HL-60/S4 (cell line): Measurements from ENCODE around the gene PPP1R14D.

Experiments used
- in situ Hi-C: fragments of 300-500 bp; cut with MboI; formaldehyde crosslinking; loops from 2 replicates; pipeline ENCODE4 v1.14.3; 2022; ENCODE audit warnings: low sequenced_read_pairs

PPP1R14D gene

DNA sequence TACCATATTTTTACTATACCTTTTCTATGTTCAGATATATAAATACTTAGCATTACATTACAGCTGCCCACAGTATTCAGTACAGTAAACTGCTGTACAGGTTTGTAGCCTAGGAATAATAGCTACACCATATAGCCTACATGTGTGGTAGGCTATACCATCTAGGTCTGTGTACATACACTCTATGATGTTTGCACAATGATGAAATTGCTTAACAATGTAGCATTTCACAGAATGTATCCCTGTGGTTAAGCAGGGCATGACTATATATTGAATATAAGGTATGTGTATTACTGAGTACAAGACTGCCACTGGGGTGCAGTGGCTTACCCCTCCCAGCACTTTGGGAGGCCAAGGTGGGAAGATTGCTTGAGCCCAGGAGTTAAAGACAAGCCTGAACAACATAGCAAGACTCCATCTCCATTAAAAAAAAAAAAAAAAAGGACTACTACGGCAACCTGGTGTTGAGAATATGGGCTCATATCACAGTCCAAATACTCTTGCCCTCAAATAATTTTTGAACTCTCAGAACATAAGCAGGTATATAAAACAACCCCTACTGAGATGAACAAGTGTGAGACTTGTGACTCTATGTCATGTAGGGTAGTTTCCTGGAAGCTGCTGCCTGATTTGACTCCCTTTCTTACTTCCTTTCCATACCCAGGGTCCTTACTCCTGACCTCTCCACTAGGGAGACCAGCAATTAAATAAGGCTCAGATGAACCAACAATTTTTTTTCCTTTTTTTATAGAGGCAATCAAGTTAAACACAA is 4.8 kb downstream of the PPP1R14D start:
- in situ Hi-C loops = no loop called here

DNA sequence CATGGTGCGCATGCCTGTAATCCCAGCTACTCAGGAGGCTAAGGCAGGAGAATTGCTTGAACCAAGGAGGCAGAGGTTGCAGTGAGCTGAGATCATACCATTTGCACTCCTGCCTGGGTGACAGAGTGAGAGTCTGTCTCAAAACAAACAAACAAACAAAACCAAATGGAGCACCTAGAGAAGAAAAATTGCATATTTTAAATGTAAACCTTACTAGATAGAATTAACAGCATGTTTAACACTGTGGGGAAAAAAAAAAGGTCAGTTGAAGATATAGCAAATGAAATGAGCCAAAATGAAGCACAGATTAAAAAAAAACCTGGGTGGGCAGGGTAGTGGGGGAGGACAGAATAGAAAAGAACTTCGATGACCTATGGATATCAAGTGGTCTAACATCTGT is 7.3 kb downstream of the PPP1R14D start:
- in situ Hi-C loops = no loop called here

DNA sequence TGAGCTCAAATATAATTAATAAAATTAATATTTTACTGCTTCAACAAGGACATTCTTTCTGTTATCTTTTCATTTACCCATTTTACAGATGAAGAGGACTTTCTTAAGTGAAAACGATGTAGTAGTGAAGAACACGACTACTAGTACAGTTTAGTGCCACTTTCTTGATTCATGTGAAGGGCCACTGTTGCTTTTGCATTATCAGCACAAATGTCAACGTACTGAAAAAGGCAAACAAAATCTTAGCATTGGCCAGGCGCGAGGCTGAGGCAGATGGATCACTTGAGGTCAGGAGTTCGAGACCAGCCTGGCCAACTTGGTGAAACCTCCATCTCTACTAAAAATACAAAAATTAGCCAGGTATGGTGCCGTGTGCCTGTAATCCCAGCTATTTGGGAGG is 9.5 kb downstream of the PPP1R14D start:
- in situ Hi-C loops = no loop called here

DNA sequence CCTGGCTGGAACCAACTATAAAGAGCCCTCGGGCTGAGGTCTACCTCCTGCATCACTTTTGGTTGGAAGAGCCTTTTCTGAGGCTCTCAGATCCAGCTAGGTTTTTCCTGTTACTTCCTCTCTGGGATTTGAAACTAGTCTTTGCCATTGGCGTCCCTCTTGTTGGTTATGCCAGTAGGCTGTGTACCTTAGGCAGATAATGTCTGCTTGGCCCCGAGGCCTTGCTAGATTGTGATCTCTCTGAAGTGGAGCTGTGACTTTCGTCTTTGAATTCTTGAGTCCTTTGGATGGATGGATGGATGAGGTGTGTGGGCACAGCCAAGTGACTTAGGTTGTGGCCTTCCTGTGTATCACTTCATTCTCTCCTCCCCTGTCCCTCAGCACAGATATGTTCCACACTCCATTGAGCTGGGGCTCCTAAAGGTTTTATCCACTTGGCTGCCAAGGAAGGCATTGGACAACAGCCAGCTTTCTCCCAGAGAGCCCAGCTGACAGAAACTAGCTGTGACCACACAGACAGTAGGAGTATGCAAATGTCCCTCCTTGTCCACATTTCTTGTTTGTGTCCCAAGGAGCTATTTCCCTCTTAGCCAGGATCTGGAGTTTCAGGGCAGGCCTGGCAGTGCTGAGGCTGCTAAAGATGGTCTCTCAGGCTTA is 13.3 kb downstream of the PPP1R14D start:
- in situ Hi-C loops = no loop called here

DNA sequence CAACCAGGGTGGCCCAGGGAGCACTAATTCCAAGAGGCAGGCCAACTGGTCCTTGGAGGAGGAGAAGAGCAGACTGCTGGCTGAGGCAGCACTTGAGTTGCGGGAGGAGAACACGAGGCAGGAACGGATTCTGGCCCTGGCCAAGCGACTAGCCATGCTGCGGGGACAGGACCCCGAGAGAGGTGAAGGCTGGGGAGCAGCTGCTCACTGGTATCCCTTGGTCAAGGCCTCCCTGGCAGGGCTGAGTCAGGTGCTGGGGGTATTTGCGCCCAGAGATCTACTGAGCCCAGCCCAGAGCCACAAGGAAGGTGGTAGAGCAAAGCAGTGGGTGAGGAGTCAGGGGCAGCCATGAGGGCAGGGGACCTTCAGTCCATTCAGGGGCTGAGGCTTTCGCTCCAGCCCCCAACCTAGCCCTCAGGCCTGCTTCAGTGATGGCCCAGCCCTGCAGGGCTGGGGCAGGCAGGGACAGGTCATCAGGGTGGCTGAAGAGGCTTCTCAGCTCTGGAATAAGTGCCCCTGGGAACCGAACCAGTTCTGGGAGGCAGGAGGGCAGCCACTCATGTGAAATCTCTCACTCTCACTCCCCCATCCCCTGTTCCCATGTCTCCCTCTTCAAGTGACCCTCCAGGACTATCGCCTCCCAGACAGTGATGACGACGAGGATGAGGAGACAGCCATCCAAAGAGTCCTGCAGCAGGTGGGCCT is 15.6 kb downstream of the PPP1R14D start:
- in situ Hi-C loops = no loop called here

DNA sequence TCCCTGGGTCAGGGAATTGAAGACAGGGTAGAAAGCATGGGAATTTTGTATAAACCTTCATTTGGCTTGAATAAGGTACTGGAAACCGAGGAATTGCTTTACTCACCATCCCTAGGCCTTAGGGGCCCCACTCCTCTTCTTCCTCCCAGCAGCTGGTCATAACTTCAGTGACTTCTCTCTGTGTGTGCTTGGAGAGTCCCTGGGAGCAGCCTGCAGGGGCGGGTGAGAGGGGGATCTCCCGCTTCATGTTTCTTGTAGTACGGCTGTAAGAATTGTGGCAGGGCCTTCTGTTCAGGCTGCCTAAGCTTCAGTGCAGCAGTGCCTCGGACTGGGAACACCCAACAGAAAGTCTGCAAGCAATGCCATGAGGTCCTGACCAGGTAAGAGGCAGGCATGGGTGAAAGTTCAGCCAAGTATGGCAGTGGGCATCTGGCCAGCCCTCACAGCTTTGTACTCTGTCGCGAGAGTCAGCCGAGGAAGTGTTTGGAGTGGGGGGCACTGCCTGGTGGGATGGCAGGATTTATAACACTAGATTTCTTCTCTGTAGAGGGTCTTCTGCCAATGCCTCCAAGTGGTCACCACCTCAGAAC is 19.6 kb downstream of the PPP1R14D start:
- in situ Hi-C loops = no loop called here

DNA sequence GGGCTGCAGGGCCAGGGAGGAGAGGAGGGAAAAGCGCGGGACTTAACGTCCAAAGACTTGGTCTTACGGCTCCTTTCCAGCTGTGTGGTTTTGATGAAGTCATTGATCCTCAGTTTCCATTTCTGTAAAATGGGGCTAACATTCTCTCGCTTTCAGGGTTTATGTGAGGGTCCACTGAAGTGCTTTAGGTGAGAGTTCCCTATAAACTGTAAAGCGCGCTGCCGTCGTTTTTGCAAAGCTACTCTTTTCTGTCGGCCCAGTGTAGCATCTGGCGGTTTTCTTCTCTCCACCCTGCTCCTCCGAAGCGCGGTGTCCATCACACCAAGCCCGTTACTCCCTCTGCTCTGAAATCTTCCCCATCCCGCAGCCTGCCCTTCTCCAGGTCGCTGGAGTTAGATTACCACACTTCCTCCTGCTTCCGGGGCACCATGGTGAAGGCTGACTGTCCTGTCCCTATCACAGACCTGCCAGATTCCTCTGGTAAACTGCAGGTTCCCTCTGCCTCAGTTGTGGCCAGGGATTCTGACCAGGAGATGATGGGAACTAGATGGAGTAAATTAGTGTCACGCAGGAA is 20.5 kb downstream of the PPP1R14D start:
- in situ Hi-C loops = no loop called here

DNA sequence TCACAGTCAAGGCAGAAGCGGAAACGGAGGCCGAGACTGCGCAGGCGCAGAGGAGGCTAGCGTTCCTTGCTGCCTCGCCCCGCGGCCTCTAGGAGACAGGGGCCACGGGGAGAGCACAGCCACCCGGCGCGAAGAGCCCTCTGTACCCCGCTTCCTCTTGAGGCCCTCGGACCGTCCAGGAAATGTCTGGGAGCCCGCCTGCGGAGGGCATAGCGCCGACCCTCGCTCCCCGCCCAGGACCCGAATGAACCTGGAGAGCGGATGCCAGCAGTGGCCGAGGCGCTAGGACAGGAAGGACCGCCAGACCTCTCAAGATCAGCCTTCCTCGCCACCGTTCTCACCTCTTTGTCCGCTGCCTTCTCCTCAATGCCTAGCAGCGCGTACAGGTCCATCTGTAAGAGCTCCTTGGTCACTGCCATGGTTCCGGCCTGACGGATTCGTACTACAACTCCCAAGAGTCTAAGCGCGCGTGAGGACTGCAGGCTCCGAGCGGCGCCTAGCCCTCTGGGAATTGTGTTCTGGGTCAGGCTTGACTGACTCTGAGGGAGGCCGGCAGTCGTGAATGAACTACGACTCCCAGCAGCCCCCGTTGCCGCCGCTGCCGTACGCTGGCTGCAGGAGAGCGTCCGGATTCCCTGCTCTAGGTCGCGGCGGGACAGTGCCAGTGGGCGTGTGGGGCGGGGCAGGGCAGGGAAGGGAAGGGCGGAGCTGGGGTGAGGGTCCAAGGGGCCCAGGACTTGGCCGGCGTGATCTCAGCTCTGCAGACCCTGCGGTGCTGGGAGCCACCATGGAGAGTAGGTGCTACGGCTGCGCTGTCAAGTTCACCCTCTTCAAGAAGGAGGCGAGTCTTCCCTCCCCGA is 21.2 kb downstream of the PPP1R14D start, which contains the start of the genes DNAJC17 and ZFYVE19:
TSS of gene DNAJC17 (minus strand) at position 446 of the 860 bp plus-strand sequence. CDS start at position 419, 27 bp downstream.
TSS of gene ZFYVE19 (plus strand) at position 62 of the 860 bp plus-strand sequence. CDS start at position 563, 501 bp downstream.
- in situ Hi-C loops = no loop called here

DNA sequence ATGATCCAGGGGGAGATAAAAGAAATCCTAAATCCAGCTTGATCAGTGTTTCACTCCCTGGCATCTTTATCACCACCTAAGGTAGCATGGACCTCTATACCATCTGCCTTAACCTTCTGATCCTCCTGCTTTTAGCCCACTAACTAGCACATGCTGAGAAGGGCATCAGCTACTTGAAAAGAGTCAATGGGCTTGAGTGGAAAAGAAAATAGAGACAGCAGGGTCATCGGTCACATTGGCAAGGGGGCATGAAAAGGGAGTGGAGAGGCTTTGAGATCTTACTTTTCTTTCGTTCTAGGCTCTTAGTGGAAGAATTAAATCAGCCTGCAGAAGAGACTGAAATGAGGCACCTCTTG is 21.9 kb downstream of the PPP1R14D start:
- in situ Hi-C loops = no loop called here

DNA sequence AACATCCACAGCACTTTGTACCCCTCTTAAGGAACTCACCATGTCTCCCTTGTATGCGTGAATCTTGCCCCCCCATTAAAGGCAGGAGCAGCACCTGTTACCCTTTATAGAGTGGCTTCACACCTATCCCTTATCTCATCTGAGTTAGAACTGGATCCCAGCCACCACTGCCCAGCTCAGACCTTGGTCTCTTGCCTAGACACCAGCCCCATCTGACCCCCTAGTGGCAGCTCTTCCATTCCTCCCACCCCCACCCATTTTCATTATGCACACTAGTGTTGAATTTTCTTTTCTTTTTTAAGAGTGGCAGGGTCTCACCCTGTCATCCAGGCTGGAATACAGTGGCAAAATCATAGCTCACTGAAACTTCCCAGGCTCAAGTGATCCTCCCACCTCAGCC is 24.8 kb downstream of the PPP1R14D start:
- in situ Hi-C loops = no loop called here

DNA sequence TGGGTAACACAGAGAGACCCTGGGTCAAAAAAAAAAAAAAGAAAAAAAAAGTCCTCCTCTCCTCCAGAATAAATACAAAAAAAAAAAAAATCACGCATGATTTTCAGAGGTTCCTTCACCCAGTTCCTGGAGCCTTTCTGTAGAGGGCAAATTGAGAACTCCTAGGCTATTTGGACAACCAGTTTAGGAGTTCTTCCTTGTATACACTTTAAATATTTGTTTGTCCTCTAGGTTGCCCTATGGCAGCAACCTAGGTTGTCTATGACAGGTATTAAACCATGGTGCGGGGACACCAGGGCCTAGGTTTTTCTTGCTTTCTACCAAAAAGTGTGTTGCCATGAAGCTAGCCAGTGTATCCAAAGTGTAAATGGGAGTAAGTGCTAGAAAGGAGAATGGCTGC is 25.4 kb downstream of the PPP1R14D start:
- in situ Hi-C loops = no loop called here

DNA sequence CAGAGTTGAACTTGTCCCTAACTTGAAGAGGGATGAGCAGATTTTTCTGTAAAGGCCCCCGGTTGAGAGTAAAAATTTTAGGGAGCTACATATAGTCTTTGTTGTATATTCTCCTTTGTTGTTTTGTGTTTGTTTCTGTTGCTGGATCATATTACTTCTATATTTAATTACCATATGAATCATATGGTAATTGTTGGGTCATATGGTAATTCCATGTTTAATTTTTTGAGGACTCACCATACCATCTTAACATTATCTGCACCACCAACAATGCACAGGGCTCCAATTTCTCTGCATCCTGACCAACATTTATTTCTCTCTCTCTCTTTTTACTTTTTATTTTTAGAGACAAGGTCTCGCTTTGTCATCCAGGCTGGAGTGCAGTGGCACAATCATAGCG is 29.0 kb downstream of the PPP1R14D start:
- in situ Hi-C loops = no loop called here

DNA sequence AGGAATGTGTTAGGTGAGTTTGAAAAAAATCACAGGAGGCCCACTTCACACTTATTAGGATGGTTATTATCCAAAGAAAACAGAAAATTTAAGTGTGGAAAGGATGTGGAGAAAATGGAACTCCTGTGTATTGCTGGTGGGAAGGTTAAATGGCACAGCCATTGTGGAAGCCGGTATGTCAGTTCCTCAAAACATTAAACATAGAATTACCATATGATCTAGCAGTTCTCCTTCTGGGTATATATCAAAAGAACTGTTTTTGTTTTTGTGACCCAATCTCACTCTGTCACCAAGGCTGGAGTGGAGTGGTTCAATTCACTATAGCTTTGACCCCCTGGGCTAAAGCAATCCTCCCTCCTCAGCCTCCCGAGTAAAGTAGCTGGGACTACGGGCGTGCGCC is 32.0 kb downstream of the PPP1R14D start:
- in situ Hi-C loops = no loop called here

DNA sequence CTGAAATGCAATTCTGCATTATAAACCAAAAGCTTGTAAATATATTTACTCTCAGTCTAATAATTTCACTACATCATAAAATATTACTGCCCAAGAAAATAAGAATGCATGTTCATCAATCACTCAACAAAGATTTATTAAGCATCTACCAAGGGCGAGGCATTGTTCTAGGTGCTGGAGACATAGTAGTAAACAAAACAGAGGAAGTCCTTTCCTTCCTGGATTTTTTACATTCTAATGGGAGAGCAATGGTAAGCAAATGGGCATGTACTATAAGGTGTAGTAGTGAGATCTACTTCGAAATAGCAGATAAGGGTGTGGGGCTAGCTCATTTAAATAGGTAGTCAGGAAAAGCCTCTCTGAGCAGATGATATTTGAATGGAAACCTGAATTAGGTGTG is 32.5 kb downstream of the PPP1R14D start:
- in situ Hi-C loops = no loop called here

DNA sequence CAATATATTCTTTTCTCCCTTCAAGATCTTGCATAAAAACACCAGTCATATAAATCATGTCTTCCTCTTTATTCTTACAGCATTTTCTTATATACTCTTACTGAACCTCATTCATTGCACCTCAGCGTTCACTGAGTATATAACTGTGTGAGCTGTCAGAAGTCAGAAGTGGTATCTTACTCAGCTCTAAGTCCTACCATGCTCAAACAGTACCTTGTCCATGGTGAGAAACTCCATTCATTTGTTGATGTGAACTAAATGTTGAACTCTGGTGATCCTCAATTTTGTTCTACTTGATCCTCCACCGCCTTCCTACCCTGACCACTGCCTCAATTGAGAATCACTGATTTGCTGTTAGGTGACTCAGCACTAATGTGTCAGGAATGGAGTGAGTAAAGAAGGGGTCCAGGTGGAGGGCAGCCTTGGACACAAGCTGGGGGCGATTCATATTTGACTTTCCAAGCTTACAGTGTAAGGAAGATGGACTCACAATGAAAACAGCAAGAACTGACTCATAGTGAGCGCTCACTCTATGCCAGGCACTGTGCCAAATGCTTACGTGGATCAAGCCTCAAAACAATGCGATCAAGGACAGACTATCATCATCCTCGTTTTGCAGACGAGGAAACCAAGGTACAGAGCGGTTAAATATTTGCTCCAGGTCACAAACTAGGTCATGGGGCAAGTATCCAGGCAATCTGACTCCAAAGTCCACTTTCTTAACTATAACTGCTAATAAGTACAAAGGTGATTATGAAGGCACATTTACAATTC is 35.1 kb downstream of the PPP1R14D start:
- in situ Hi-C loops = no loop called here

DNA sequence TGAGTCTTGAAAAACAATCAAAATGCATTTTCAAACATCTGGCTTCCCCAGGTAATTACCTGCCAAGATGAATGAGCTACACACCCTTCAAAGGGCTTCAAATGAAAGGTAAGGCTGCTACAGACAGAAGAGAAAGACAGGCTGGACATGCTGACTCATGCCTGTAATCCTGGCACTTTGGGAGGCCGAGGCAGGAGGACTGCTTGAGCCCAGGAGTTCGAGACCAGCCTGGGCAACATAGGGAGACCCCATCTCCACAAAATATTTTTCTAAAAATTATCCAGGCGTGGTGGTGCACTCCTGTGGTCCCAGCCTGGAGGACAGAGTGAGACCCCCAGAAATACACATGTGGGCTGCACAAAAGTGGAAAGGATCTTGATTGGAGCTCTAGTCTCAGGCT is 36.1 kb downstream of the PPP1R14D start:
- in situ Hi-C loops = no loop called here

DNA sequence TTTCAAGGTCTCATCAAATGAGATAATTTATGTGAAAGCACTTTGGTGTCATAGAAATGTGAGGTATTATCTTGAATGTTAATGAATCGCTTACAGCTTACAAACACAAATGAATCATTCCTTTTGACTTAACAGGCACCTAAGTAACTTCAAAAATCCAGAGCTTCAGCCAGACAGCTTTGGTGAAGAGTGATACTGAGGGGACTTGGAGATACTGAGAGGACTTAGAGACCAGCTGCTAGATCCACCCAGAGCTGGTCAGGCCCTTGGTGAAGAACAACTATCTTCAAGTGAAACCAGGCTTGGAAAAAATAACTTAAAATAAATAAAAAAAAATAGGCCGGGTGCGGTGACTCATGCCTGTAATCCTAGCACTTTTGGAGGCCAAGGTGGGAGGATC is 37.8 kb downstream of the PPP1R14D start:
- in situ Hi-C loops = no loop called here

DNA sequence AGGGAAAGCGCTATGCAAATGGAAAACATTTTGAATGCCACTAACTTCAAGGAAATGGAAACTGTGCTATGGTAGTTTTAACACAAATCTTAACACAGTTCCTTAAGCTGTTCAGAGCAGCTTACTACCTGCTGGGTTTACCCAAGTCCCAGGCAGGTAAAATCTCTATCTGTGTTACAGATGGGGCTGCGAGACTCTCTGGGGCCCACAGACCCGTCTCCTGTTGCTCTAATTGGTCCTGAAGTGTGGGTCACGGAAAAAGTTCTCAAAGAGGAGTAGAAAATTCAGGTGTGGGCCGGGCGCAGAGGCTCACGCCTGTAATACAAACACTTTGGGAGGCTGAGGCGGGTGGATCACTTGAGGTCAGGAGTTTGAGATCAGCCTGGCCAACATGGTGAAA is 38.5 kb downstream of the PPP1R14D start:
- in situ Hi-C loops = no loop called here

DNA sequence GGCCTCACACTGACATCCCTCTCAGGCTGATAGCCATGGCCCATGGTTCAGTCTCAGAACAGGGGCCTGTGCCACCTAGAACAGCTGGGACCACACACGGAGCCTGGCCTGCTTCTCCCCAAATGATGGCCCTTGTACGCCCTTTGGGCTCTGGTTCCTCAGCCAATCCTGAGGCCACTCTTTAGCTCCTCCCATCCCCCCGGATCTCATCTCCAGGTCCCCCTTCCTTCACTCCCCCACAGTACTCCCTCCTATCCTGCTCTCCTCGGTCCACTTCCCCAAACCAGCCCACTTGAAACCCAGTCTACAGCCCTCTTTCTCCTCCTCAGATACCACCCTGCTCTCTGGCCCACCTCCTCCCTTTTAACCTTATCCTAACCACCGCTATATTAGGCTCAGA is 39.4 kb downstream of the PPP1R14D start:
- in situ Hi-C loops = no loop called here
